GM19328 (cell line): Measurements from ENCODE around the gene IGSF3.

Experiments
- ATAC-seq: cut with Tn5 transposase; IDR thresholded peaks from one replicate; pipeline ENCODE4 v1.9.1; 2021; ENCODE audit warnings: mild to moderate bottlenecking, moderate library complexity; ENCODE audit not compliant: unreplicated experiment

The IGSF3 gene

DNA sequence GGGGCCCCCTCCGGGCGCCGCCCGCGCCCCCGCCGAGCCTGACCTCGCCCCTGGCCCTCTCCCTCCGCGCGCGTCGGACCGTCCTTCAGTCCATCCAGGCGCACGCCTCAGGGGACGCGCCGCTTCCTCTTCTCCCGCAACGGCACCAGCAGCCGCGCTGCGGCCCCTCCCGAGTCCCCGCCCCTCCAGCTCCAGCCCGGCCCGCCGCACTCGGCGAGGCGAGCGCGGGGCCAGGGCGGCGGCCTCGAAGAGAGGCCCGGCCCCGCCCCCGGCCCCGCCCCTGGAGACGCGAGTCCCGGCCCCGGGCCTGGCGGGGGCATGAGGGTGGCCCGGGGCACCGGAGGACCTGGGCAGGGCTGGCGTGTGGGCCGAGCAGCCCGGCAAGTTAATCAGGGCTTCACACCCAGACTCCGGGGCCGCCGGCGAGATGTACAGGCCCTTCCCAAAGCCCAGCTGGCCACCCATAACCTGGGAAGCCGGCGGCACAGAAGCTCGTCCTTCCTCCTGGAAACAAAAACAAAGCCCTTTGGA is at the start of gene IGSF3:
TSS of gene IGSF3 (minus strand) at position 159 of the 531 bp plus-strand sequence. CDS start 1,407 bp downstream, outside the sequence.
- ATAC-seq: no peak

DNA sequence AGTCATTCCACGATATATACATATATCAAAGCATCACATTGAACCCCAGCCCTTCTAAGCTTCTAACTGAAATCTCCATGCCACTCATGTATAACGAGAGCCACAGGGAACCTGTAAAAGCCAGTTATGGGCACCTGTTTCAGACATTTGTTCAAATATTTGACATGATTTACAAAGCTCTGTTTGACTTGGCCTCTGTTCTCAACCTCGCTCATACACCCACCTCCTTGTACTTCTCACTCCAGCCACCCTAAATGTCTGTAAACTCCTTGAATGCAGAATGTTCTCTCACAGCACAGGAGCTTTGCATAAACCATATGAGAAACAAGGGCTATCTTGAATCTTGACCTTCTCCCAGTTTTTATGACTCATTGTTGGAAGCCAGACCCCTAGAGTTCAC is 49.8 kb upstream of the IGSF3 start:
- ATAC-seq: no peak

DNA sequence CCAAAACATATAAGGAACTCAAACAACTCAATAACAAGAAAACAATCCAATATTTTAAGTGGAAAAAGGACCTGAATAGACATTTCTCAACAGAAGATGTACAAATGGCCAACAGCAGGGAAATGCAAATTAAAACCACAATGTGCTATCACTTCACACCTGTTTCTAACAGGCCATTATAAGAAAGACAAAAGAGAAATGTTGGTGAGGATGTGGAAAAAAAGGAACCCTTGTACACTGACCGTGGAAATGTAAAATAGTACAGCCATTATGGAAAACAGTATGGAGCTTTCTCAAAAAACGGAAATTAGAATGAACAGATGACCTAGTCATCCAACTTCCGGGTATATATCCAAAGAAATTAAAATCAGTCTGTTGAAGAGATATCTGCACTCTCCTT is 48.9 kb upstream of the IGSF3 start:
- ATAC-seq: no peak

DNA sequence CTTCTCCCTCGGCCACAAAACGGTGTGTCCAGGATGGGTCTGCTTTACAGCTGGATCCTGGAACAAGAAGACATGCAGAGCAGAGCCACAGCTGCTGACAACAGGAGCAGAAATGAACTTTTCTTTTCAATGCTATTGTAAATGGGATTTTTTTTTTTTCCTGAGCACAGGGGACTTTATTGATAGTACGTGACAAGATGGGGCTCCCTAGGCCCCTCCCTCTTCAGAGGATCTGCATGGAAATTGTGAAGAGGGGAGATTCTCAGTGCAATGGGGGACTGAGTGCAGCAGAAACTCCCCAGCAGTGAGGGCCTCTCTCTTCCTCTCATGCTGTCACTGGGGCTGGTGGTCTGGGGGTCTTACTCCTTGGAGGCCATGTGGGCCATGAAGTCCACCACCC is 45.9 kb upstream of the IGSF3 start:
- no peak for ATAC-seq

DNA sequence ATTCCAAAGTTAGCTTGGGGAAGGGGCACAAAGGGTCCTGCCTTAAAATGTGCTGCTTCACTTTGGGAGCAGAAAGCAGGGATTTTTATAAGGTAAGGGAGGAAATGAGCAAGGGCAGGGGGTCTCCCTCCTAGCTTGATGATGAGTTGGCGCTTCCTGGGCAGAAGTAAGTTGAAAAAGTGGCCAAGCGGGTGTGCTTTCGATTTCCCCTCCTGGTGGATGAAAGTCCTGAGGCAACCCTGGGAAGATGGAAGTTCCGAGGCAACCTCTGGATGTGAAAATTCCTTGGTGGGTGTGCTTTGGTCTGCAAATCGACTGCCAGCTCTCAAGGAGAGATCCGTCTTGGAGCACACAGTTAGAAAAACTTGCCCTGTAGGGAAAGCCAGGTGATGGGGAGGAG is 45.0 kb upstream of the IGSF3 start:
- ATAC-seq: no peak

DNA sequence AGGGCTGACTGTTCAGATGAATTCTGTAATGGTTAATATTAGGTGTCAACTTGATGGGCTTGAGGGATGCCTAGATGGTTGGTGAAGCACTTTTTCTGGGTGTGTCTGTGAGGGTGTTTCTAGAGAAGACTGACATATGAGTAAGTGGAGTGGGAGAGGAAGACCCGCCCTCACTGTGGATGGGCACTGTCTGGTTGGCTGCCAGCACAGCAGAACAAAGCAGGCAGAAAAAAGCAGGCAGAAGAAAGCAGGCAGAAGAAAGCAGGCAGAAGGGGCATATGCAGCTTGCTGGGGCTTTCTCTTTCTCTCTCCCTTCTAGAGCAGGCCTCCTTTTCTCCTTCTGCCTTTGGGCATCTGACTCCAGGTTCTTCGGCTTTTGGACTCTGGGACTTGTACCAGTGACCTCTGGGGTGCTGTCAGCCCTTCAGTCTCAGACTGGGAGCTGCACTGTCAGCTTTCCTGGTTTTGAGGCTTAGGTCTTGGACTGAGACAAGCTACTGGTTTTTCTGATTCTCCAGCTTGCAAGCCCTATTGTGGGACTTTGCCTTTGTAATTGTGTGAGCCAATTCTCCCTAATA is 43.8 kb upstream of the IGSF3 start:
- ATAC-seq: no peak

DNA sequence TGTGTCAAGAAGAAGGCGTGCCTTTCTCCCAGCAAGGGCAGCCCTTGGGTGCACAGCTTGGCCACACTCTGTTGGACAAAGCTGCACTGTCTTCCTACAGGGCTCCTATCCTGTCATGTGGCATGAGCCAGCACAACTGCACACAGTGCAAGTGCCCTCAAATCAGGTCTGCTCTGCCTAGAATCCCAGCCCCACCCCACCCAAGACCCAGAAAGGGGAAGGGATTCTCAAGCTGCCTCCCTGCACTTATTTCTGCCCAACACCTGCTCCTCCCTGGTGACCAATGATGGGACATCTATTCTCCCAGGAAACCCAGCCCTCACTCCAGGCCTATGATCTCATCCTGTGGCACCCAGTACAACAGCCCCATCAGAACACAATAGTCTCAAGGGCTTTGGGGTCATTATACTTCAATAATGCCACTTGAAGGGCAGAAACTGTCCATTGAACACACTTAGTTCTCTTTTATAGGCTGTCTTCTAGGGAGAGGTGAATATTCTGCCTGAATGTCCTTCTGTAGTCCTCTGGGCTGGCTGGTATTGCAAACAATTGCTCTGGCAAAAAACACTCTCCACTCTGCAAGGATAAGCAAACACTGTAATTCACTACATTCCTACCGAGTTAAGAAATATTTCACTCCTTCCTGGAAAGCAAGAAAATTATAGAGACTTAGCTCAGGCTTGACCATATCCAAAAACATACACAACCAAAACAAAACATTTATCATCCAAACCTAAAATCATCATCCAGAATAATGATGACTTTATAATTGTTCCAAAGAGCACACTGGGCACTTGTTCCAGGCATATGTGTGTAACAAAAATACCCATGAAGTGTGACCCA is 43.1 kb upstream of the IGSF3 start:
- no peak for ATAC-seq

DNA sequence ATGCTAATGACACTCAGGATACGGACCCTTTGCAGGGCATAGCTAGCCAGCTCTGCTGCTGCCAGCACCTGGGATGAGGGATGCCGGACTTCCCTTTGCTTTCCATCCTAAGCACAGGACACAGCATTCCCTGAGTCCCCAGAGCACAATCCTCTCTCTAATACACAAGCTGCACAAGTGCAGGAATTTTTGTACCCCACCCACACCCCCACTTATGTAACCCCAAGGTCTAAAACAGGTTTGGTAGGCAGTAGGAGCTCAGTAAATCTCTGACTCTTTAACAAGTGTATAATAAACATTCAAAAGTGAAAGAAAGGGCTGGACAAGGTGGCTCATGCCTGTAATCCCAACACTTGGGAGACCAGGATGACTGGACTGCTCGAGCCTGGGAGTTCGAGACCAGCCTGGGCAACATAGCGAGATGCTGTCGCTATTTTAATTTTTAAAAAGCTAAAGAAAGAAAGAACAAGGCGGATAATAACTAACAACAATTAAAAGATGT is 42.2 kb upstream of the IGSF3 start:
- ATAC-seq: no peak

DNA sequence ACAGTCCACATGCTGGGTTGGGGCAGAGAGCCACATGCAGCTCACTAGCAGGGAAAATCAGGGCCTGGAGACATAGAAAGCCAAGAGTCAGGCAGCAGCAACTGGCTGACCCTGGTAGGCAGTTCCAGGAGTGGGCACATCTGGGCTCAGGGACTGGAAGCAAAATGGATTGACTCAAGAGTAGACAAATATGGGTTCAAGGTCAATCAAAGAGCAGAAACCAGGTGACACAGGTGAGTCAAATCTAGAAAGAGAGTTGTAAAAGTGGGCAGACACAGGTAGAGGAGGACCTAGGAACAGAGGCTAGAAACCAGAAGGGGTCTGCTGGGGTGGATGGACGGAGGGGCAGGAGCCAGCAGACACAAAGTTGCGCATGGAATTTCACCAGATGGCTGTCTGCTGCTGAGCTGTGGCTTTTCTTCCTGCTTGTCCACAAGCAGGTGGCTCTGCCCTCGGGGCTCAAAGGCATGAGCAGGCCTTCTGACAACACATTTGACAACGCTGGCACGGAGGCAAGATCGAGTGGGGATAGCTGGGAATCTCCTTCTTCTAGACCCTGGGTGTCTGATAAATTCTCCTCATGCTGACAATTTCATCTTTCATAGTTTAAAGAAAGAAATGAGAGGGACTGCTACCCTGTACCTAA is 40.8 kb upstream of the IGSF3 start:
- ATAC-seq: no peak

DNA sequence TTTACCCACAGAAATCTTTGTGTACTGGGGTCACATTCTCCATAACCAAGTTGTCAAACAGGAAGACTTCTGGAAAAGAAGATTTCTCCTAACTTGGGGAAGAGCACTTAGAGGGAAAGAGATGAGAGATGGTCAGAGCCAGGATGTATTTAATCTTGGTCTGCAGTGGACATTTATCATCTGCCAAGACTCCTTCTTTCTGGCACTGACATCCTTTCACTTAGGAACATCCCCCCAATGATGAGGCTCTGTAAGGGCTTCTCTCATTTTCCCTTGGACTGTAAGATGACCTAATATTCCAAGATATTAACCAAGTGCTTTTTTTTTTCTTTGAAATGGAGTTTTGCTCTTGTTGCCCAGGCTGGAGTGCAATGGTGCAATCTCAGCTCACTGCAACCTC is 39.3 kb upstream of the IGSF3 start:
- ATAC-seq: no peak

DNA sequence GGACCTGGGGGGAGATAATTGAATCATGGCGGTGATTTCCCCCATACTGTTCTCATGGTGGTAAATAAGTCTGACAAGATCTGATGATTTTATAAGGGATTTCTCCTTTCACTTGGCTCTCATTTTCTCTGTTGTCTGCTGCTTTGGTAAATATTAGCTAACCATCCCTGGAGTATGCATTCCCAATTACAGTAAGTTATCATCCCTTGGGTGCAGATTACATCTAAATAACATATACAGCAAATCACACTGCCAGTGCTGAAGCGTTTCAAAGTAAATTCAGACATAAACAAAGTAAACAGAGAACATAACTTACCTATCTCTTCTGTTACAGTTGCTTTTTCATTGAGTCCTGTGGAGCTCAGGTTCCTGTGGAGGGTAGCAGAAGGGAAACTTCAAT is 38.6 kb upstream of the IGSF3 start:
- no peak for ATAC-seq

DNA sequence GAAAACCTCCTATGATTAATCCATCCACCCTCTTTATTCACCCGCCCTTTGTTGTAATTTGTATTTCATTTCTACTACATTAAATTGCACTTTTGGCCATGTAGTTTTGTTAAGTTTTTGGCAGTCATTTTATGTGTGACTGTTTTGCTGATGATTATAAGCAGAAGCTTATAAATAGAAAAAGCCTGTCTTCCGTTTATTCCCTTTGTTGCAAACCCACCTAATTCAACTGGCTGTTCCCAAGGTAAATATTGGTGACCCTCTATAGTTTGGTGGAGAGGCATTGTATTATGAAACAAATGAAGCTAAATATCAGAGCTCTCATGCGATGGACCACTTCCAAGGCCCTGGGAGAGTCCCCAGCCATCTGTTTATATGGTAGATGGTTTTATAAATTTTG is 36.7 kb upstream of the IGSF3 start:
- no peak for ATAC-seq

DNA sequence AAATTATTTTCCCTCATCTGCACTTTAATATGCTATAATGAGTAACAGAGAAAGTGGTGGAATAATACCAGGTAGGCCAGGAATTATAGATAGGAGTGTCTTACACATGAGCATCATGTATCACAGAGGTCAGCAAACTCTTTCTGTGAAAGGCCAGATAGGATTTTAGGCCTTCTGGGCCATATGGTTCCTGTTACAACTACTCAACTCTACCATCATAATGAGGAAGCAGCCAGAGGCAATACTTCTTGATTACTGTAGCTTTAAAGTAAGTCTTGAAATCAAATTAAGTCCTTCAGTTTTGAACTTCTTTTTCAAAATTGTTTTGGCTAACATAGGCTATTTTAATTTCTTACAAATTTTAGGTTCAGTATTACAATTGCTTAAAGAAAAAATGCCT is 32.1 kb upstream of the IGSF3 start:
- ATAC-seq: no peak

DNA sequence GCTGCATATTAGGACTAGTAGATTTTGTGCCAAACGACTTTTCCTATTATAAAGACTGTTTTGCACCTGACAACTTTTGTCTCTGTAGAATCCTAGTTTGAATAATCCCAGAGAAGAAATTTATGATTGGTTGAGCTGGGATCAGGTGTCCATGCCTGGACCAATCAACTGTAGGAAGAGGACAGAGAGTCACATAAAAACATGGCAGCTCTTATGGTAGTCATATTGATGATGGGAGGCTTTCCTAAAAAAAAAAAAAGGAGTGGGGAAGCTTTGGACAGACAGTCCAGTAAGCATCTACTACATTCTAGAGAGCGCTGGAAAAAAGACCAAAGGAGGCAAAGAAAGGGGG is 30.7 kb upstream of the IGSF3 start:
- ATAC-seq: no peak

DNA sequence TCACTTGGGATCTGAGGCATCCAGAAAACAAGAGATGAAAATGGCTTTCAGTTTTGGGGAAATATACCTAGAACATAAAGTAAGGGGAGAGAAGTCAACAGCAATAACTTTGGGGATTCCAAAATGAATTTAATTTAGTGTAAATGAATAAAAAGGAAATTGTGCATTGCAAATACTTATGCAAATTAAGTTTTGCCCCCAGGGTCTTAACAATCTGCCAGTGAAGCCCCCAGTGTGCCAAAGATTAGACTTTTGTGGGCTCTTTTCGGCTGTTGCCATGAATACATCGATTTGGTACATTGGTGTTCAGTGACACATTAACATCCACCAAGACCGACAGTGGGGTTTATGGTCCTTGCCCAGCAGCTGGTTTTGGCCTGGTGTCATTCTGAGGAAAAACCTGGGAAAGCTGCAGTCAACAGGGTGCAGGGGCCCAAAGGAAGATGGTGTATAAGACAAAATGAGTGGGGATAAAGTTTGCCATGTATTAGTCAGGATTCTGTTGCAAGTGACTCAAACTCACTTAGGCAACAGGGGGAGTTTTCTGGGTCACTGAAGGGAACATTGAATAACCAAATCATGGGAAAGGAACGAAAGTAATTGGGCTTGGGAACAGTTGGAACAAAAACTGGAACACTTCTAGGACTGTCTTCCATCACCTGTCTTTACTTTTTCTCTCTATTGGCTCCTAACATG is 30.2 kb upstream of the IGSF3 start:
- ATAC-seq: no peak

DNA sequence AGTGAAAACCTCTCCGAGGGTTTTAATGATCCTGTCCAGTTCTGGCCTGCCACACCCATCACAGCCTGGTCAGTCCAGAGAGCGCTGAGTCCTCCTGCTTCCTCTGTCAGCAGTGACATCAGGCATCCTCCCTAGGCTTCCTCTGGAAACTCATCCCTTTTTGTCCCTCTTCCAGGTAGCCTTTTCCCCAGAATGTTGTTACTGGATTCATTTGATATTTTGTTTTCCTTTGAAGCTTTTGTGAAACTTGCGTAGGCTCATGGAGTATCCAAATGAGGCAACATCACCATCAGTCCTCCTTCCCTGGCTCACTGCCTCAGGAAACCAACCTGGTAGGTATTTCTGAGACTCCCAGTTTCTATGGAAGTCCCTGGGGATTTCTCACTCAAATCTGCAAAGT is 27.0 kb upstream of the IGSF3 start:
- no peak for ATAC-seq

DNA sequence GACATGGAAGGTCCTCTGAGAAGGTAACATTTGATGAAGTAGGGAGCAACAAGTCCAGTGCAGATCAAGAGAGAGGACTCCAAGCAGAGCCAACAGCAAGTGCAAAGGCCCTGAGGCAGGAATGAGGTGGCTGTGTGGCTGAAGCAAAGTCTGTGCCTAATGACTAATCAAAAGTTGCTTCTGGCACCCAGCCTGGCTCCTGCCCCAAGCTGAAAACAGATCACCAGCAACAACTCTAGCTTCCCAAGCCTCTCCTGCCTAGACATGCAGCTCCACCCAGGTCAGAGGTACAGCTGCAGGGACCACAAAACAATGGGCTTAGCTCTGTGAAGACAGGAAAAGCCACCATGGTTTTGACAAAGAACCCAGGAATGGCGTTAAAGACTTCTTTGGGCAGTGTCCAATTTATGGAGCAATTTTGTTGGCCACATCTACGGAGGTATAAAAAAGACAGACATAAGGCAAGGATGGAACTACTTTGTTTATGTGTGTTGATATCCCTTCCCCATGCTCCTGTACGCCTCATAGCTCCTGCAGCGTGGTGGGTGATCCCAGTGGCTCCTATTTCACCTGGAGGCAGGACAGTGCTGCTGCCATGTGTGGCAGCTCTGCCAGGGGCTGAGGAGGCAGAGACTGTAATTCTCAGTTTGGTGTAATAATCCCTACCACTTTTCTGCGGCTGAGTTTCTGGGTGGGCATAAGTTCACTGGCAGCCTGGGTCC is 26.4 kb upstream of the IGSF3 start:
- no peak for ATAC-seq

DNA sequence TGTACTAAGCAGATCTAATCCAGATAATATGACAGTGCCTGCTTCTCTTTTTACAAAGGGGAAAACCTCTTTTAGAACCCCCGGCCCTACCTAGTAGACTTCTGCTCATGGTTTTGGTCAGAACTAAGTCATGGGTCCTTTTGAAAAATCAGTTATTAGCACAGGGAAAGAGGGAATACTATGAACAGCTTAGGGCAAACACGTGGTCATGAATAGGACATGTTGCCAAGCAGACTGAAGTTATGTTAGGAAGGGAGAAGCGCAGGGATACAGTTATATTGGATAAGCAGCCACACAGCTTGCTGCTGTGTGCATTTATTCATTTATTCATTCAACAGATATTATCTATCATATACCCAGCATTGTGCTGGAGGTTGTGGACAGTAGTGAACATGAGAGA is 25.3 kb upstream of the IGSF3 start:
- no peak for ATAC-seq

DNA sequence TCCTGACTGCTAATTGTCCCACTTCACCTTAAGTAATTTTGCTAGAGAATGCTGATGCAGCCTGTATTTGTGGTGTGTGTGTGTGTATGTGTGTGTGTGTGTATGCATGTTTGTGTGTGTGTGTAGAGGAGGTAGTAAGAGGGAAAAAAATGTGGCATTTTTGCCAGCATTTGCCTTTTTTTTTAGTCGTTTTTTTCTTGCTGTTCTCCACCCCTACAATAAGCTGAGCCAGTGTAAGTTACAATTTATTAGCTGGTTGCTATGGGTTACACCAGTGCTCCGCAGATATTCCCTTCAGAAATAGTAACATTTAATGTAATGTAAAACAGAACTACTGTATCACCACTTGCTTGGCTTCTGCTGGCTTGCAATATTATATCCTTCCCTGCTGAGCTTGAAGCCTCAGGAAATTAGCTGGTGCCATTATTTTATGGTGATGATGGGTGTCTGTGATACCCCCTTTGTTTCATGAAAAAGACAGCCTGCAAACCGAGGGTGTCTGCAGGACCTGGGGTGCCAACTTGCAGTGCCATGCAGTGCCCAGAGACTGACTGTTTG is 23.4 kb upstream of the IGSF3 start:
- no peak for ATAC-seq

DNA sequence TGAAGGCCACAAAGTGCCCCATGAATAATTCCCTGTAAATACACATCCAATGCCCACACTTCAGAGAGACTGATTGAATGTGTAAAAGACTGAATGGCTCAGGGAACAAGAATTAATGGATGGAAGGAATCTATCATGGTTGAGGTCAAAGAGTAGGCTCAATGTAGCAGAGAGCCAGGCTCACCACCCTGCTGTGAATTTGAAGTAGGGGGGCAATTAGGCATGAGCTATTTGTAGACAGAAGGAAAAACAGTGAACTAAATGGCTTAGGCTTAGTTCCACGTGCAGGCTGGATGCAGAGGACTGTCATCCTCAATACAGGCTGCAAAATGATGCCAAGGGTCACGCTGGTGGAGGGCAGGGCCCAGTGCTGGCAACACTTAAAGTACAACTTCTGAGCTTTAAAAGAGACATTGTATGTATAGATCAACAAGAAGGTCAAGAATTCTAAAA is 22.9 kb upstream of the IGSF3 start:
- no peak for ATAC-seq
